Forelimb muscle (tissue), 1 donor: ENCODE data around the gene MPO. TPM values are rescaled to one million over a fixed set of nuclear protein-coding genes. Genes with fewer than 3 reads are reported as not detected.

ENCODE experiments used
- DNase-seq: peaks from one replicate; pipeline ENCODE4 v3.0.0-alpha.2; 2013; ENCODE audit warnings: low read depth
- polyA plus RNA-seq: library from polyadenylated mRNA; unstranded; fragments of 120-200 nt; gene quantifications from one replicate; pipeline ENCODE4 v1.2.1, GENCODE V29; 2013; ENCODE audit not compliant: insufficient read length

Gene MPO
- polyA plus RNA-seq, 1 donor = 10.5 TPM

GRCh38 chr17:58319173-58320162 lies 38.7 kb upstream of the MPO start:
- DNase-seq = no peak

- no peak for DNase-seq
Observed at GRCh38 chr17:58318627-58319172, 38.0 kb upstream of the MPO start.

GRCh38 chr17:58318065-58318481 lies 37.3 kb upstream of the MPO start:
- no peak for DNase-seq

- no peak for DNase-seq
Observed at GRCh38 chr17:58317421-58318064, 36.8 kb upstream of the MPO start.

- no peak for DNase-seq
Observed at GRCh38 chr17:58316260-58316960, 35.7 kb upstream of the MPO start.

GRCh38 chr17:58315750-58316149 lies 35.0 kb upstream of the MPO start:
- DNase-seq = no peak

- DNase-seq = no peak
Observed at GRCh38 chr17:58315281-58315711, 34.6 kb upstream of the MPO start.

GRCh38 chr17:58314706-58315015 lies 33.9 kb upstream of the MPO start:
- DNase-seq = no peak

GRCh38 chr17:58313815-58314705 lies 33.3 kb upstream of the MPO start:
- DNase-seq = no peak

GRCh38 chr17:58312829-58313228 lies 32.1 kb upstream of the MPO start:
- no peak for DNase-seq

GRCh38 chr17:58312021-58312630 lies 31.4 kb upstream of the MPO start:
- DNase-seq = no peak

- no peak for DNase-seq
Observed at GRCh38 chr17:58311429-58311894, 30.7 kb upstream of the MPO start.

- DNase-seq = no peak
Observed at GRCh38 chr17:58310511-58311428, 30.0 kb upstream of the MPO start.

- no peak for DNase-seq
Observed at GRCh38 chr17:58309918-58310259, 29.2 kb upstream of the MPO start.

- DNase-seq = no peak
Observed at GRCh38 chr17:58308985-58309917, 28.5 kb upstream of the MPO start.

- no peak for DNase-seq
Observed at GRCh38 chr17:58308173-58308984, 27.6 kb upstream of the MPO start.

- DNase-seq = no peak
Observed at GRCh38 chr17:58307468-58308172, 26.9 kb upstream of the MPO start.
